HG02642 (cell line): ENCODE measurements around the gene GP1BB.
"Not testable (repeated sequence)": the region's sequence is repeated elsewhere in the genome, so short reads cannot be mapped to it uniquely, and the experiment has no call there.

Source experiments
- ATAC-seq: cut with Tn5 transposase; IDR thresholded peaks from one replicate; pipeline ENCODE4 v1.9.1; 2021; ENCODE audit warnings: mild to moderate bottlenecking; ENCODE audit not compliant: unreplicated experiment, poor library complexity

The GP1BB gene

DNA sequence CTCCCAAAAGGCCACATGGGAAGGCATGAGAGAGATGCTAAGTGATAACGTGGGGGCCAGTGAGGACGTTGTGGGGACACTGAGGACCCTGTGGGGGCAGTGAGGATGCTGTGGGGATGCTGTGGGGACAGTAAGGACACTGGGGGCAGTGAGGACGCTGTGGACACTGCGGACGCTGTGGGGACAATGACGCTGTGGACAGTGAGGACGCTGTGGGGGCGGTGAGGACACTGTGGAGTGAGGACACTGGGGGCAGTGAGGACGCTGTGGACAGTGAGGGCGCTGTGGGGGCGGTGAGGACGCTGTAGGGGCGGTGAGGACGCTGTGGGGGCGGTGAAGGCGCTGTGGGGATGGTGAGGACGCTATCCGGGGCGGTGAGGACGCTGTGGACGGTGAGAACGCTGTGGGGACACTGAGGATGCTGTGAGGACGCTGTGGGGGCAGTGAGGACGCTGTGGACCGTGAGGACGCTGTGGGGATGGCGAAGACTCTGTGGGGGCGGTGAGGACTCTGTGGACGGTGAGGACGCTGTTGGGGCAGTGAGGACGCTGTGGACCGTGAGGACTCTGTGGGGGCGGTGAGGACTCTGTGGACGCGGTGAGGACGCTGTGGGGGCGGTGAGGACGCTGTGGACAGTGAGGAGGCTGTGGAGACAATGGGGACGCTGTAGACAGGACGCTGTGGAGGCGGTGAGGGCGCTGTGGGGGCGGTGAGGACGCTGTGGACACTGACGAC is 1.8 kb downstream of the GP1BB start:
- ATAC-seq = no peak

DNA sequence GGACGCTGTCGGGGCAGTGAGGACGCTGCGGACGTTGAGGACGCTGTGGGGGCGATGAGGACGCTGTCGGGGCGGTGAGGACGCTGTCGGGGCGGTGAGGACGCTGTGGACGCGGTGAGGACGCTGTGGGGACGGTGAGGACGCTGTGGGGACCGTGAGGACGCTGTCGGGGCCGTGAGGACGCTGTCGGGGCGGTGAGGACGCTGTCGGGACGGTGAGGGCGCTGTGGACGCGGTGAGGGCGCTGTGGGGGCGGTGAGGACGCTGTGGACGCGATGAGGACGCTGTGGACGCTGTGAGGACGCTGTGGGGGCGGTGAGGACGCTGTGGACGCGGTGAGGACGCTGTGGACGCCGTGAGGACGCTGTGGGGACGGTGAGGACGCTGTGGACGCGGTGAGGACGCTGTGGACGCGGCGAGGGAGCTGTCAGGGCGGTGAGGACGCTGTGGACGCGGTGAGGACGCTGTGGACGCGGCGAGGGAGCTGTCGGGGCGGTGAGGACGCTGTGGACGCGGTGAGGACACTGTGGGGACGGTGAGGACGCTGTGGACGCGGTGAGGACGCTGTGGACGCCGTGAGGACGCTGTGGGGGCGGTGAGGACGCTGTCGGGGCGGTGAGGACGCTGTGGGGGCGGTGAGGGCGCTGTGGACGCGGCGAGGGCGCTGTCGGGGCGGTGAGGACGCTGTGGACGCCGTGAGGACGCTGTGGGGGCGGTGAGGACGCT is 2.9 kb downstream of the GP1BB start:
- not testable (repeated sequence) for ATAC-seq

DNA sequence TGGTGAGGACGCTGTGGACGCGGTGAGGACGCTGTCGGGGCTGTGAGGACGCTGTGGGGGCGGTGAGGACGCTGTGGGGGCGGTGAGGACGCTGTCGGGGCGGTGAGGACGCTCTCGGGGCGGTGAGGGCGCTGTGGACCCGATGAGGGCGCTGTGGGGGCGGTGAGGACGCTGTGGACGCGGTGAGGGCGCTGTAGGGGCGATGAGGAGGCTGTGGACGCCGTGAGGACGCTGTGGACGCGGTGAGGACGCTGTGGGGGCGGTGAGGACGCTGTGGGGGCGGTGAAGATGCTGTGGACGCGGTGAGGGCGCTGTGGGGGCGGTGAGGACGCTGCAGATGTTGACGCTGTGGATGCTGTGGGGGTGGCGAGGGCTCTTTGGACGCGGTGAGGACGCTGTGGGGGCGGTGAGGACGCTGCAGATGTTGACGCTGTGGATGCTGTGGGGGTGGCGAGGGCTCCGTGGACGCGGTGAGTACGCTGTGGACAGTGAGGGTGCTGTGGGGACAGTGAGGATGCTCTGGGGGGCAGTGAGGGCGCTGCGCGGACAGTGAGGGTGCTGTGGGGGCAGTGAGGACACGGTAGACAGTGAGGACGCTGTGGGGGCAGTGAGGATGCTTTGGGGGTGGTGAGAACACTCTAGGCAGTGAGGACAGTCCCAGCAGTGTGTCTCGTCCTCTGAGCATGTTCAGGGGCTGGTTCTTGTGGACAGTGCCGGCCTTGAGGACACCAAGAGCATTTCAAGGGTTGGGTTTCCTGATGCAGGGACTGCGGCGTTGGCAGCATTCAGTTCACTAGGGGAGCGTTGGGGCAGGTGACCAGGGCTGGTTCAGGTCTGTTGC is 4.2 kb downstream of the GP1BB start:
- no peak for ATAC-seq

DNA sequence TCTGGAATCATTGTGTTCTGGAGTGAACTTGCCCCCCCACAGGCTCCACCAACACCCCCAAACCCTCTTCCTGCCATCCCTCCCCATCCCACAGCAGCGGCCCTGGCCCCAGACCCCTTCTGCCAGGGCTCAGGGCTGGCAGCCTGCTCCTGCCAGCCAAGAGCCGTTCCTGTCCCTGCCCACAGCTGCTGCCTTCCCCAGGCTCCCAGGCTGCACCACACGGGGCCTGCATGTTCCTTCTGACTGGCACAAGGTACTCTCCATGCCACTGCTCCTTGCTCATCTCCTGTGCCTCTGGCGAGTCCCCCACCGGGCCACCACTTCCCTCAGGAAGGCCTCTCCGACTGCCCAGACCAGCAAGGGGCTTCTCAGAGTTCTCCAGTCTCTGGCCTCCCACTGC is 4.9 kb downstream of the GP1BB start:
- ATAC-seq = no peak

DNA sequence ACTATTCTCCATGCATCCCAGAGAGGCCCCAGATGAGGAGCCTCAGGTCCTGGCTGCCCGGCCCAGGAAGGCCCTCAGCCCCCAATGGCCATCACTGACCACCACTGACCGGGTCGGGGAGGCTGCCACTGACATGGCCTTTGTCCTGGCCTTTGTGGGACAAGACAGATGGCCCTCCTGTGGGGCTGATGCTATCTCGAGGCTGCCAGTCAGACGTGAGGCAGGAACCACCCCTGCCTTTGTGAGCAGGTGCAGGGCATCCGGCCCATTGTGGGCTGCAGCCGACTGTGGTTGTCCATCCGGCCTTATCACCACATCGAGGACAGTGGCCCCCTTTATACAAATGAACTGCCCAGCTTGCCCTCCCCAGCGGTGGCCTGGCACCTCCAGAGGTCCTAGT is 5.5 kb downstream of the GP1BB start:
- no peak for ATAC-seq

DNA sequence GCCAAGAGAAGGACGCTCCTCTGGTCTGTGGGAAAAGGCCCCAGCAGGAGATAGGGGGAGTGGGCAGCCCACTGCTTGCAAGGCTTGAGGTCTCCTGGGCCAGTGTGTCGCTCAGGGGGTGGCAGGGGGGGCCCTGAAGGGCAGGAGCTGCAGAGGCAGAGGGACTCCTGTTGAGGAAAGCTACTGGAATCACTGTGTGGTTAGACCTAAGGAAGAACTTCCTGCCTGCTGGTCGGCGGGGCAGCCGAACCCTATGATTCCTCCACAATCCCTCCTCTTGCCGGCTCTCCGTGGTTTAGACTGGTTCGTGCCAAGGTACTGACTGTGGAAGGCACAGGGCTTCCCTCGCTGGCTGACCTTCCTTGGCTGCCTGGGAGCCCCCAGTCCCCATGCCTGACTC is 6.2 kb downstream of the GP1BB start:
- ATAC-seq = no peak

DNA sequence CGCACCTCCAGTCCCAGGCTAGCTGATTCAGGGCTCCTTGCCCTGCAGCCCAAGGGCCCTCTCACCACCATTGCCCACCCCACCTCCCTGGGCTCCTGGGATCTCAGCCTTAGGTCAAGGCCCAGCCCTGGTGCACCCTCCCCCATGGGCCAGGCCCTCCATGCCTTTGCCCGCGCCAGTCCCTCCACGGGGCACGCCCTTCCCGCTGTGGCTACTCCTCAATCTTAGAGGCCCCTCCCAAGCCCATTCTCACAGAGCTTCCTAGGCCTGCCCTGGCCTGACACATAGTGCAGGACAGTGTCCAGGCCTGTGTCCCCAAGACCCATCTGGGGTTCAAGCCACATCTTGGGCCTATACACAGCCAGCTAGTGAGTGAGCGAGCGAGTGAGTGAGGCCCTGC is 6.9 kb downstream of the GP1BB start:
- ATAC-seq = no peak

DNA sequence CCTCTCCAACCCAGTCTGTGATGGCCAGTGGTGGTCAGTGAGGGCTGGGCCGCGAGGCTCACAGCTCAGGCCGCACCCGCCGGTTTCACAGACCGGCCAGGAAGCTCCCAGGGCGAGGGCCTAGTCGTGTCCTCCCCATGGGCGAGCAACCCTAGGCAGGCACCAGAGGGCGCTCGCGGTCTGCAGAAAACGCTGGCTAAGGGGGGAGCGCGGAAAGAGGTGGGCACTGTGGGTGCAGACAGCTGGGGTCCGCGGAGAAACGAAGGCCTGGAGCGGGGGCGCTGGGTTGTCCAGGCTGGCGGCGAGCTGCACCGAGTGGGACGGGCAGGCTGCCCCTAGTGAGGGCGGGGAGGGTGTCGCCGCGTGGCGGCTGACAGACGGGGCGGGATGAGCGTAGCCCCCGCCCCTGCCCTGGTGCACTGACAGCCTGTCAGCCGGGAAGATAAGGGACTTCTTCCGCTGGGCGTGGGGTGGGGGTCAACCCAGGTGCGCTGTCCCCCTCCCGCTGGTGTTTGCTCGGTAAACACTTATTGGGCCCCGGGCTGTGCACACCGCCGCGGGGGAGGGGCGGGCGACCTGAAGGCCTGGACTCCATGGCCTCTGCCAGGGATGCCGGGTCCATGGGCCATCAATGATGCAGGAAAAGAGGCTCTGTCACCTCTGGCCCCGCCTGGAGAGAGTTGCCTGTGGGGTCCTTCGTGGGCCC is 7.5 kb downstream of the GP1BB start:
- no peak for ATAC-seq

DNA sequence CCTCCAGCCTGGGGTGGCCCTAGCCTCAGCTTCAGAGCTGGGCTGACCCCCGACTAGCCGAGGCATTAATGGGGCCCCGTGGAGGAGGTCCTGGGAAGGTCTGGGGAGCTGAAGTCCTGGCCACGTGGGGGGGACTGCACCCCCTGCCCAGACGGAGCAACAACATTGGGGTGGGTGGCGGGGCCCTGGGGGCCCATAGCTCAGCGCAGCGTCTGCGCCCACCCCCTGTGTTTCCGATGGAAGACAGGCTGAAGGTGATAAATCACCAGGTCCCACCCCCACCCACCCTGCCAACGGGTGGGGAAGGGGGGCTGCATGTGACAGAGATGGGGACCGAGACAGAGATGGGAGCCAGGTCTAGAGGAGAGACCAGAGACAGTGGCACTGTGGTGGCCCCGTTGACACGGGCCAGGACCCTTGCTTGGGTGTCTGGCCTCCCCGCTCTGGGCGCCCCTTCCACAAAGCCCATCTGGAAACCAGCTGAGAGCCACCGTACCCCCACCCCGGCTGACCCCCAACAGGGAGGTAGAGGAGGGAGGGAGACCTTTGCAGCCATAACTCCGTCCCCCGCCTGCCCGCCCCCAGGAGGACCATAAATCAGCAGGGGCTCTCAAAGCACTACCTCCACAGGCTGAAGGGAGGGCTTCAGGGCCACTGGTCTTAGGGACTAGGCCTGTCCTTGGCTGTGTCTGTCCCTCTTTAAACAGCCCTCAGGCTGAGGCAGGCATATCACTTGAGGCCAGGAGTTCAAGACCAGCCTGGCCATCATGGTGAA is 8.2 kb downstream of the GP1BB start:
- ATAC-seq = no peak

DNA sequence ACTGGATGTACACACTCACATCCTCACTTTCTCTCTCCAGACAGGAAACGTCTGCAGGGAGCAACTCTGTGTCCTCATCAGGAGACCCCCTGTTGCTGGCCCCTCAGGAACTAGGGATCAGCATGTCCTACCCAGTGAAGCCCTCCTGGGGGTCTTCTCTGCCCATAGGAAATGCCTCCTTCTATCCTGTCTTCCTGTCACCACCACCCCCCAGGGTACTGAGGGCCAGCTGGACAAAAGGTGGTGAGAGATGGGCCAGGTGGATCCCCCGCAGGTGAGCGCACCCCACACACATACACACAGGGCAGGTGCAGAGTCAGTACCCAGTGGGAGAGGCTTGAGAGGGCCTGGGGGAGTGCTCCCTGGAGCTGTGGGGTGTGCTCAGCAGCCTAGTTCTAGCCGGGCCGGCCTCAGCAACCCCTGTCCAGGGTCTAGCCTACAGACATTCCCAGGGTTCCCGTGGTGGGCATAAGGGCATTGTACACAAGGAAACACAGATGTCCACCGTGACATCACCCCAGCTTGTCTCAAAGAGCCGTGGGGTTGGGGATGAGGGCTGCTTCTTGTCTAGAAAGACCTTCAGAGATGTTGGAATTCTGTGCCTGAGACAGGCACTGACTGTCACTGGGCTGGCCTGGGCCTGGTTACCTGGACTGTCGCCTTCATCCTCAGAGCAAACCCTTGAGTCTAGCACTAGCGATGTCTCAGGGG is 9.2 kb downstream of the GP1BB start:
- ATAC-seq = no peak

DNA sequence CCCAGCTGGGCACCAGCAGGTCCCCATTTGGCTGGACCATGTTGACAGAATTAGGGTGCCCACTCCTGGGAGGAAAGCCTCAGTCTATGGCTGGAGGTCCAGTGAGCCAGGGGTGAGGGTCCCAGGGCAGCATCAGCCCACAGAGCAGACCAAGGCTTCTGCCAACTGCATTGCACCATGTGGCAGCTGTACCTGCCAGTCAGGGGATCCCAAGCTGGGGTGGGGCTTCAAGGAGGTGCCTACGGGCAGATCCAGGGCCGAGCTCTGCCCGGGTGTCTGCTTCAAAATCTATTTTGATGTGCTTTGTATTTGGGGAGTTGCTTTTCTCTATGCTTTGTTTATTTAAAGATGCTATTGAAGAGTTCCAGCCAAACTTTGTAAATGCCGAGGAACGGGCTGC is 10.4 kb downstream of the GP1BB start:
- no peak for ATAC-seq

DNA sequence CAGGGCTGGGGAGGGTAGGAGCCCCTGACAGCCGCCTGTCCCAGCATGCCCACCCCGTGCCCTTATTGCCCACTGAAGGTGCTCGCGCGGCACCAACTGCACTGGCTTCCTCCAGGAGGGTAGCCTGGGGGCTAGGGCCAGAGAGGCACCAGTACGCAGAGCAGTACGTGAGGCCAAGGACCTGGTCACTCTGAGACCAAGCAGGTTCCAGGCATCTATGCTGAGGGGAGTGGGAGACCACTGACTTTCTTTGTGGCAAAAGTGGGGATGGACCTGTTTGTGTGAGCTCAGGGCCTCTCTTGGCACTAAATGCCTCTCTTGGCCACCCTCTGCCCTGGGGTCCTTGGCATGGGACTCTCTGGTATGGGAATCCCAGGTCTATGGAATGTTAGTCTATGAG is 10.8 kb downstream of the GP1BB start:
- ATAC-seq = no peak

DNA sequence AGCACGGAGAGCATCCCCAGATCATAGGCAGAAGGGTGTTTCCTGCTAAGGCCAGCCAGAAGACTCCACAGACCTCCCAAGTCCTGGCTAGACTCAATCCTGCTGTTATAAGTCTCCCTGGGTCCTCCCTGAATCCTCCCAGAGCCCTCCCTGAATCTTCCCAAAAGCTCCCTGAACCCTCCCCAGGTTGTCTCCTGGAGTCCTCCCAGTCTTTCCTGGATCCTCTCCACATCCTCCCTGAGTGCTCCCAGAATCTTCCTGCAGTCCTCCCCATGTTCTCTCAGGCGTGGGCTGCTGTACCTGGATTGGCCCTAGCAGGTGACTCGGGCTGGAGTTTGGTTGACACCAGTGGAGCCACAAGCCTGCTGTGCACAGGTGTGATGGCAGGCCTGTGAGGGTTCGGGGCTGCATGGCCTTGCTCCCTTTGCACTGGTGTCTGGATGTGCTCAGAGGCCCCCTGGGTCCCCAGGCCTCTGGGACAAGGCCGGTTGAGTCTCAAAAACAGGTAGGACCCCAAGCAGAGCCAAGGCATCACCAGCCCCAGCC is 11.6 kb downstream of the GP1BB start:
- no peak for ATAC-seq

DNA sequence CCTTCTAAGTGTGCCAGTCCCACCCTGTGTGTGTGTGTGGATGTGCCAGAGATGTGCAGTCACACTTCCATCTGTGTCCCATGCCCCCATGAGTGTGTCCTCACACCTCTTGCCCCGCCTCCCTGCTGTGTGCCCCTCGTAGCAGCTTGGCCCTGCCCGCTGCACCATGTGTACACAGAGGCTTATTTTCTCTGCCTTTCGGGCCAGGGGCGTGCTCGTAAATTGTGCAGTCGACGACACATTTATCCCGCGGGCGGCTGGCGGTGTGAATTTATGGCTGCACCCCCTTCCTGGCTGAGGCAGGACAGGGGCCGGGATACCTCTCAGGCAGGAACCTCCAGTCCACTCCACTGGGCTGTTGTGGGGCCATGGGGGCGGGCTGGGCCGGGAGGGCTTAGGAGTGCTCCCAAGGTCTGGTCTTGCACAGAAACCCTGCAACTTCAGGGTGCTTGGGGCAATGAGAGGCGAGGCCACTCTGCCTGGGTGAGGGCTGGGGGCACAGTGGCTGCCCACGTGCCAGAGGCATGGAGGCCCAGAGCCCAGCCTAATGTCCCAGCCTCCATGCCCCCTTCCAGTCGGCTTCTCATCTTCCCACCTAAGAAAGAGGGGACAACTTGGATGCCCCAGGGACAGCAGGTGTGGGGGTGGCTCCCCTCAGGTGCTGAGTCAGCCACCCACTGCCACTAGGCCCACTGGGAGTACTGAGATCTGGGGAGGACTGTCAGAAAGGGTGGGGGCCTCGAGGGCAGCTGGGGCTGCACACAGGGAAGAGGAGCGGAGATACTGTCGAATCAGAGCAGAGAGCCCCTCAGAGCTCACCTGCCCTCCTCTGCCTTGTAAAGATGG is 12.5 kb downstream of the GP1BB start:
- no peak for ATAC-seq

DNA sequence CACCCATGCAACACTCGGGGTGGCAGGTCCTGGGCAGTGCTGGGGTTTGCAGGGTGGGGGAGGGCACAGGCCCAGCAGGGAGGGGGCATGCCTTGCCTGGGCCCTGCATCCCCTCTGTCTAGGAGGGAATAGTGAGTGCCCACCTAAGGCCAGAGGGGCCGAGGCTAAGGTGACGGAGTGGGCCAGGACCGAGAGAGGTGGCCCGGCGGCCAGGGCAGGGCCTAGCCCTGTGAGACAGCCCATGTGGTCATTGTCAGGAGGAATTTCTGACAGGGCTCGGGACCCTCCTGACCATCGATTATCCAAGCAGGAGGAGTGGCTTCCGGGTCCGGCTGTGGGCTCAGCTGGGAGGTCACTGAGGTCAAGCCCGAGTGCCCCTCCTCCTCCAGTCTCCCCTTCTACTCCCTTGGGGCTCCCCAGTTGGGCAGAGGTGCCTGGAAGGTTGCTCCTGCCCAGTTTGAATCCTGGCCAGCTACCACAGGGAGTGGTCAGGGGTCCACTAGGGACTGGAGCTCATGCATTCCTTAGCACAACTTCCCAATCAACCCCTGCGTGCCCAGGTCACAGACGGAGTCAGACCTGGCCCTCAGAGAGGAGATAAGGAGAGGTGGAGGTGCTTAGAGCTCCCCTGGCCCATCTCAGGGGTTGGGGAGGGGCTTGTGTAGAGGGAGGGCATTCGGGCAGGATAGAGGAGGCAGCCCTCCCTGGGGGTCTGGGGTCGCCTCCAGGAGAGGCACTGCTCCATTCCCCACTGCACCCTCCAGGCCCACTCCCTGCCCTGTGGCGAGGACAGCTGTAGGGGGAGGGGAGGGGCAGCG is 14.7 kb downstream of the GP1BB start:
- no peak for ATAC-seq

DNA sequence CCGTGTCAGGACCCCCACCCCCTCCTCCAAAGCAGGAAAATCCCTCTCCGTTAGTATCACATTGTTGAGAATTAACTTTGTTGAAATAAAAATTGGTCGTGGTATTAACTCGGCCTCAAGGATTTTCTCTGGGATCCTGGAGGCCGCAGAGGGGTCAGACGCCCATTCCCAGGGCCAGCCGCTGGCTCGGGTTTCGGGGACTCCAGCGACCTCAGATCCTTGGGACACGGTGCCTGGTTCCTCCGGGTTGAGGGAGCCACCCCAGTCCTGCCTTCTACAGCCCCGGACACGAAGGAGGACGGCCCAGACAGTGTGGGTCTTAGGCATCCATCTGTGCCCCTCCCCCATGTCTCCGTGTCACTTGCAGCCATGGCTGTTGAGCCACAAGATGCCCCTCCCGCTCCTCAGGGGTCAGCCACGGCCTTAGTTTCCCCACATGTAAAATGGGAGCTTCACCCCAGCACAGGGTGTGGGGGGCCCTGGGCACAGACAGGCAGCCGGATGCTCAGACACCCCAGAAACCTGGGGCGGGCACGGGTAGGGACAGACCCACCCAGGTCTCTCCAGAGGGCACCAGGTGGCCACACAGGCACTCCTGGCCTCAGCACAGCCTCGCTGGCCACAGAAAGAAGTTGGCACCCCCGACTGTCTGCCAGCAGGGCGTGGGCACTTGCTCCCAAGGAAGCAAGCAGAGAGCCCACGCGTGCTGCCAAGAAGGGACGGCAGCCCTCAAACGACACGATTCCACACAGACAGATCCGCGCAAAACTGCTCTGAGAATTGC is 15.5 kb downstream of the GP1BB start:
- ATAC-seq = no peak
